Coronary artery (tissue), 2 donors: Measurements from ENCODE around the gene ECM2.
A peak's percentile ranks its signal among the peaks of the same experiment; 100 is the strongest.
"Not testable (repeated sequence)": the region's sequence is repeated elsewhere in the genome, so short reads cannot be mapped to it uniquely, and the experiment has no call there.

Source experiments
- DNase-seq: peaks from one replicate; pipeline ENCODE4 v3.0.0-alpha.2; 2017; ENCODE audit warnings: low spot score
- H3K27ac ChIP-seq, 2 donors: fragments of 200-600 bp; sonication (generic); one replicate each; pipeline ENCODE4 v1.5.1; 2016 to 2019
- H3K4me3 ChIP-seq: fragments of 200-600 bp; sonication (generic); 2 replicates; pipeline ENCODE4 v1.5.1; 2016; ENCODE audit warnings: mild to moderate bottlenecking, moderate library complexity
- TF ChIP-seq, protein P1 (sequence below): fragments of 200-600 bp; sonication (generic); IDR thresholded peaks from one replicate; pipeline ENCODE4 v1.5.1; 2019; ENCODE audit warnings: antibody characterized with exemption

The ECM2 gene

DNA sequence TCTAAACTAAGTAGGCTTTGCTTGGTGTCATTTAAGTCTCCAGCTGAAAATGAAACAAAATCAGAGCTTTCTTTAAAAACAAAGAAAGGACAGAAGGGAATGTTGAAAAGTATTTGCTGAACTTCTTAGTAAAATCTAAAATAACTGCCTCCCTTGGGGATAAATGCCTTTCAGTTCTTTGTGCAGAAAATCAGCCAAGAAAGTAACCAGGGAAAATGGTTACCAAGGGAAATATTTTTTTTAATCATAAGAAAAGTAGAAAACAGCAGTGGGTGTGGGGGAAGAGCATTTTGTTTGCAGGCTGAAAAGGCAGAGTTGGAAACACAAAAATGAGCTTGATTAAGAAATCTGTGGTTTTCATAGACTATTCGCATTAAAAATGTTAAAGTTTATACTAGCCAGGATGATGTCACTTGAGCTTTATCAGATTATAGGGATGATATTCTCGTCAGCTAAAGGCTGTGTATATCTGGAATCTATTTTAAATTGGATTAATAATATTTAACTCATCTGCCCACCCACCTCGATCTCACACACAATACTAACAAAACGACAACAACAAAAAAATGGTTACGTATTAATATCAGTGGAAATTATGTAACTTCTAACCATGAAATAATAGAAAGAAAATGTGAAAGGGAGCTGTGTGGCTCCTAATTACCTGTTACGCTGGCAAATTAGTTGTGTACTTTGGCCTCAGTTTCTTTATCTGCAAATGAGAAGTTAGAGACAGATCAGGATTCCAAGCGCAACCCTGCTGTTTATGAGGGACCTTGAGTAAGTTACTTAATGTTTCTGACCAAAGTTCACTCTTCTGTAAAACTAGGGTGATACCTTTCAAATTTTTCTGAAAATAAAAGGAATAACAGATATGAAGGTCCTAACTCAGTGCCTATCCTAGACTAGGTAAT, at the start of gene ECM2:
ECM2 (minus strand) TSS at position 51 of the 911 bp plus-strand sequence. CDS start 13,124 bp downstream, outside the sequence.
- H3K4me3 ChIP-seq: peak within 1 kb of the TSS; percentile 64
- peak within 1 kb of the TSS; percentile 71 to 82 for H3K27ac ChIP-seq
- DNase-seq: no peak
- TF ChIP-seq, protein P1, sequence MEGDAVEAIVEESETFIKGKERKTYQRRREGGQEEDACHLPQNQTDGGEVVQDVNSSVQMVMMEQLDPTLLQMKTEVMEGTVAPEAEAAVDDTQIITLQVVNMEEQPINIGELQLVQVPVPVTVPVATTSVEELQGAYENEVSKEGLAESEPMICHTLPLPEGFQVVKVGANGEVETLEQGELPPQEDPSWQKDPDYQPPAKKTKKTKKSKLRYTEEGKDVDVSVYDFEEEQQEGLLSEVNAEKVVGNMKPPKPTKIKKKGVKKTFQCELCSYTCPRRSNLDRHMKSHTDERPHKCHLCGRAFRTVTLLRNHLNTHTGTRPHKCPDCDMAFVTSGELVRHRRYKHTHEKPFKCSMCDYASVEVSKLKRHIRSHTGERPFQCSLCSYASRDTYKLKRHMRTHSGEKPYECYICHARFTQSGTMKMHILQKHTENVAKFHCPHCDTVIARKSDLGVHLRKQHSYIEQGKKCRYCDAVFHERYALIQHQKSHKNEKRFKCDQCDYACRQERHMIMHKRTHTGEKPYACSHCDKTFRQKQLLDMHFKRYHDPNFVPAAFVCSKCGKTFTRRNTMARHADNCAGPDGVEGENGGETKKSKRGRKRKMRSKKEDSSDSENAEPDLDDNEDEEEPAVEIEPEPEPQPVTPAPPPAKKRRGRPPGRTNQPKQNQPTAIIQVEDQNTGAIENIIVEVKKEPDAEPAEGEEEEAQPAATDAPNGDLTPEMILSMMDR: no peak

DNA sequence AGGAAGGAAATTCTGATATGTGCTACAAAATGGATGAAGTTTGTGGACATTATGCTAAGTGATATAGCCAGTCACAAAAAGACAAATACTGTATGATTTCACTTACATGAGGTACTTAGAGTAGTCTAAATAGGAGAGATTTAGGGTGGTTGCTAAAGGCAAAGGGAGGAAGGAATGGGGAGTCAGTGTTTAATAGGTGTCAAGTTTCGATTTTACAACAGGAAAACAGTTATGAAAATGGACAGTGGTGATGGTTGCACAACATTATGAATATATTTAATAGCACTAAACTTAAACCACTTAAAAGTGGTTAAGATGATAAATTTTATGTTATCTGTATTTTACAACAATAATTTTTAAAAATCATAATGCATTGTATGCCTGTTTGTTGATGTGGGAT, 40.4 kb upstream of the ECM2 start:
- TF ChIP-seq, protein P1: no peak
- no peak overlapping the region for H3K4me3 ChIP-seq
- H3K27ac ChIP-seq: no peak overlapping the region
- DNase-seq: no peak

DNA sequence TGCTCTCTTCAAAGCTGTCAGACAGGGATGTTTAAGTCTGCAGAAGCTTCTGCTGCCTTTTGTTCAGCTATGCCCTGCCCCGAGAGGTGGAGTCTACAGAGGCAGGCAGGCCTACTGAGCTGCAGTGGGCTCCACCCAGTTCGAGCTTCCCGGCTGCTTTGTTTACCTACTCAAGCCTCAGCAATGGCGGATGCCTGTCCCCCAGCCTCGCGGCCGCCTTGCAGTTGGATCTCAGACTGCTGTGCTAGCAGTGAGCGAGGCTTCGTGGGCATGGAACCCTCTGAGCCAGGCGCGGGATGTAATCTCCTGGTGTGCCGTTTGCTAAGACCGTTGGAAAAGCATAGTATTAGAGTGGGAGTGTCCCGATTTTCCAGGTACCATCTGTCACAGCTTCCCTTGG, 37.8 kb upstream of the ECM2 start:
- not testable (repeated sequence) for H3K27ac ChIP-seq, DNase-seq

DNA sequence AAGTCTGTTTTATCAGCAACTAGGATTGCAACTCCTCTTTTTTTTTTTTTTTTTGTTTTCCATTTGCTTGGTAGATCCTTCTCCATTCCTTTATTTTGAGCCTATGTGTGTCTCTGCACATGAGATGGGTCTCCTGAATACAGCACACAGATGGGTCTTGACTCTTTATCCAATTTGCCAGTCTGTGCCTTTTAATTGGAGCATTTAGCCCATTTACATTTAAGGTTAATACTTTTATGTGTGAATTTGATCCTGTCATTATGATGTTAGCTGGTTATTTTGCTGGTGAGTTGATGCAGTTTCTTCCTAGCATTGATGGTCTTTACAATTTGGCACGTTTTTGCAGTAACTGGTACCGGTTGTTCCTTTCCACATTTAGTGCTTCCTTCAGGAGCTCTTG, 36.1 kb upstream of the ECM2 start:
- H3K27ac ChIP-seq, H3K4me3 ChIP-seq, DNase-seq: not testable (repeated sequence)

More for the DNA sequence above, 37.8 kb upstream of the ECM2 start:
- H3K4me3 ChIP-seq: not testable (repeated sequence)

DNA sequence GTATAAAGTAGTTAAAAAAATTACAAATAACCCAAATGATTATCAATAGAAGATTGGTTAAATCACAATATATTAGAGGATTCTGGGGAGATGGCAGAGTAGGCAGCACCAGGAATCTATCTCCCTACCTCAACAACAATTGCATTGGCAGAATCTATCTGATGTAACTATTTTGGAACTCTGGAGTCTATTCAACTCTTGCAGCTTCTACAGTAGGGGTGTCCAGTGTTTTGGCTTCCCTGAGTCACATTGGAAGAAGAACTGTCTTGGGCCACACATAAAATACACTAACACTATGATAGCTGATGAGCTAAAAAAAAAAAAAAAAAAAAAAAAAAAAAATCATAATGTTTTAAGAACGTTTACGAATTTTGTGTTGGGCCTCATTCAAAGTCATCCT, 29.2 kb upstream of the ECM2 start:
- Histone ChIP-seq H3K27ac (no peak overlapping the region), H3K4me3 (no peak overlapping the region)
- DNase-seq: no peak
- TF ChIP-seq, protein P1: no peak

DNA sequence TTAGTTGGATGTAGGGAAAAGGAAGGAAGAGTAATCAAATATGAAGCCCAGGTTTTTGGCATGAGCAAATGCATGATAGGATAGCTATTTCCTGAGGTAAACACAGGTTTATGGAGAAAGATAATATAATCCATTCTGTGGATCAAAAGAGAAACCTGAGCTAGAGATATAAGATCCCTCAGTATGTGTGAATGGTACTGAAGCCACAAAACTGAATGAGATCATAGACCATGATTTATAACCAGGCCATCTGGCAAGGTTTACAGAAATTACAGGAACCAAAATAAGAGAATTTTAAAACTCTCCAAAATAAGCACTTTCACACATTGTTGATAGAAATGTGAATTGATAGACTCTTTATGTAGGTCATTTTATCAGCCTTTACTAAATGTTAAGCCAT, 28.7 kb upstream of the ECM2 start:
- Histone ChIP-seq H3K27ac (no peak overlapping the region), H3K4me3 (no peak overlapping the region)
- no peak for DNase-seq
- TF ChIP-seq, protein P1: no peak

DNA sequence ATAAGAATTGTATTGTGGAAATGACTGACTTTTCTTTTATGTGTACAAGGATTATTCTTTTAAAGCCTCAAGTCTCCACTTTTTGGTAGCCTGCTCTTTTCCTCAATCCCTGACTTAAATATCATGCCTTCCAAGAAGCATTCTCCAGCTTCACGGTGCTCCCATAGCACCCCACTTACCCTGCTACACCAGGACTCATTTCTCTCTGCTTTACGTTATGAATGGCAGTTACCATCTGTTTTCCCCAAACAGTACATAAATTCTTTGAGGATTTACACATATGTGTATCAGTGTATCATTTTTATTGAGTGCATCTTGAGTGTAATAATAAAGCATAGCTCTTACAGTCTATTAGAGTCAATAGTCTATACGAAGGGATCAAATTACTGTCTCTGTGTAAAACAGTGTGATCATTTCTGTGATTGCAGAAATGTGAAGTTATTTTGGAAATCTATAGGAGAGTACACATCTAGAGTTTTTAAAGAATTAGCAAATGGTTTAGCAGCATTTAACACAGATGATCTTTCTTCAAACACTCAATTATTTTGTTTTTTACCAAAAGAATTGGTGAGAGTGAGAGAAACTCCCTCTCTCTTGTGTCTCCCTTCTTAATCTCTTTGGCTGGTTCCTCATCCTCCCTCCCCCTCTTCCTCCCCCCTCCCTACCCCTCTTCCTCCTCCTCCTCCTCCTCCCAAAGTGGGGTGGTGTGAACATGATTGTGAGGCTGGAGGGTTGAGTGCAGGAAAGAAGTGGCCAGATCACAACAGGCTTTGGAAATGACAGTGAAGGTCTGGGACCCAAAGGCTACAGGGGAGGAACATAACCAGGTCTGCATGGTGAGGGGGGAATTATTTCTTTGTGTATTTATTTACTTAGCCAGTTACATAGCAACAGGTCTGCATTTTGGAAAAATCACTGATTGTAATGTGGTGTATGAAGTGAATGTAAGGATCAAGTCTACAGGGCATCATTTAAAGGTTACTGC, 27.6 kb upstream of the ECM2 start:
- Histone ChIP-seq H3K4me3 (no peak overlapping the region), H3K27ac (no peak overlapping the region)
- no peak for DNase-seq
- TF ChIP-seq, protein P1: no peak
